HG03280 (cell line): ENCODE results near the gene AGAP5.
"Not testable (repeated sequence)": the region's sequence is repeated elsewhere in the genome, so short reads cannot be mapped to it uniquely, and the experiment has no call there.

Source experiments
- ATAC-seq: cut with Tn5 transposase; IDR thresholded peaks from one replicate; pipeline ENCODE4 v1.9.1; 2021; ENCODE audit warnings: mild to moderate bottlenecking, moderate library complexity; ENCODE audit not compliant: unreplicated experiment

Gene AGAP5

GRCh38 chr10:73715179-73716156, 17.6 kb upstream of the AGAP5 start:
- ATAC-seq = not testable (repeated sequence)

DNA sequence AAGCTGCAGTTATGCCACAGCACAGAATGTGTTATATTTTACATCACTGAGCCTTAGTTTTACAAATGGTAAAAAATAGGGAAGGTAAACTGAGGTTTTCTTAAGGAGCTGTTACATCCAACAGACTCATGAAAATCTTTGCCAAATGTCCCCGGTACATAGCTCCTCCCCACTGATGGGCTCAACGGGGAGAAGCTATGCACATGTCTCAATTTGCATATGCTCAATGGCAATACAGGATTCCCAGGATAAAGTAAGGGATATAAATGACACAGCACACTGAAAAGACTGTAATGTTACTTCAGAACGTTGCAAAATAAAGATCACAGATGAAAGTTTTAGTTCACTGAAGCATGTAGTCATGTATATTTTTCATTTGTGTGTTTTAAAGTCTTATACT, 16.6 kb upstream of the AGAP5 start:
- not testable (repeated sequence) for ATAC-seq

DNA sequence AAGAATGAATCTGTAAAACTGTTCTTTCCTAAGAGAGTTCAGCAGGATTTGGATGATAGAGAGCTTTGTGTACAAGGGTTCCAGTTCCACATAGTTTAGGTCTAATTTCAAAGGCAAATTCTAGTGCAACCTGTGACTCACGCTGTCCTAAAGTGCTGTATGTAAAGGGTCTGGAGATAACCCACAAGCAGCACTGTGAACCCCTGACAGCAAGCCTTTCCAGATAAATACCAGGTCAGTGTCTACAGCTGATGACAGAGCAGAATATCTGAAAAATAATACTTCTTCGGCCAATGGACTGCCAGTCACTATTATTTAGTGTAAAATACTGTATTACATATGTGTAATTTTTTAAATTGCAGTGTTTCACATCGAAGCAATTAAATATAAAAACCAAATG, 16.0 kb upstream of the AGAP5 start:
- ATAC-seq = not testable (repeated sequence)

- ATAC-seq = not testable (repeated sequence)
Measured at GRCh38 chr10:73711683-73712082, 13.8 kb upstream of the AGAP5 start.

DNA sequence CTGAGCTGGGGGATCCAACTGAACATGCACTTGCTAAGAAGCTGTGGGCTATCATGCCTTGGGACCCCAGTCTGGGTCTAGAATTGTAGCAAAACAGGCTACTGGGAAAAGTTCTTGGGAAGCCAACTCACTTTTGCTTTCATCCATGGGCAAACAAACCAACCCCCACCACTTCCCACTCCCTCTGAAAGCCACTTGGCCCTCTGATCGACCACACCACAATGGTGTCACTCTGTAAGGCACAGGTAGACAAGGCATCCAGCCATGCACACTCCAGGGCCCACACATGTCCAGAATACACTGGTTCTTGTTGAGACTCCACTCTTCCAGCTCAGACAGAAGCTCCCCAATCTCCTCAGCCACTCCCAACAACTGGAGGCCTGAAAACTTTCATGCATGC, 10.2 kb upstream of the AGAP5 start:
- not testable (repeated sequence) for ATAC-seq

DNA sequence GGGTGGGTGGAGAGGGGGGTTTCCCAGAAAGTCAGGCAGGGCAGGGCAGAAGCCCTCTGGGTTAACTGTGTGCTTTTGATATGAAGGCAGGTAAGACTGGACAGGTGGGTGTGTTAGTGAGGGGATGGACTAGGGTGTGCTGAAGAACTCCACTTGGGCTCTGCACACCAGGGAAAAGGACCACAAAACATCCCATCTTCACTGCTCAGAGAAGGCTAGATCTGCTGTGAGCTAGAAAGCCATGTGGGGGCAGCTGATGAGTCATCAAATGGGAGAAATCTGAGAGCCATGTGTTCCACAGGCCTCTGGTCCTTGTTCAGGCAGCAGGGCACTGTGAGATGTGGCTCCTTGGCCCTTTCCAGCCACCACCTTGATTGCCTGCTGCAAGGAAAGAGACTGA, 9.7 kb upstream of the AGAP5 start:
- ATAC-seq = not testable (repeated sequence)

DNA sequence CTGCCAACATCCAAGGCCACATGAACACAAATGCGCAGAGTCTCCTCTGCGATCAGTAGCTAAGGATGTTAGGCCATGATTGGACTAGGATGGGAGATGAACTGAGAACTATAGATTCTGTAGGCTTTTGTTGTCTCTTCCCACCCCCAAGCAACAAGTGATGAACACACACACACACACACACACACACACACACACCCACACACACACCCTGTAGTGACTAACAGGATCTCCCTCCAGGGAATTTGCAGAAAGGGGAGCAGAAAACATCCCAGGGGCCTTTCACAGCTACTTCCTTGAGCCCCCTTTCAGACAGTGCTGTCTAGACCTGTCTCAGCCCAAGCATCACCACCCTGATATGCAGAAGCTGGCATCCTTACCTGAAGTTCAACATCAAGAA, 8.6 kb upstream of the AGAP5 start:
- not testable (repeated sequence) for ATAC-seq

GRCh38 chr10:73705506-73706072, 7.7 kb upstream of the AGAP5 start:
- not testable (repeated sequence) for ATAC-seq

DNA sequence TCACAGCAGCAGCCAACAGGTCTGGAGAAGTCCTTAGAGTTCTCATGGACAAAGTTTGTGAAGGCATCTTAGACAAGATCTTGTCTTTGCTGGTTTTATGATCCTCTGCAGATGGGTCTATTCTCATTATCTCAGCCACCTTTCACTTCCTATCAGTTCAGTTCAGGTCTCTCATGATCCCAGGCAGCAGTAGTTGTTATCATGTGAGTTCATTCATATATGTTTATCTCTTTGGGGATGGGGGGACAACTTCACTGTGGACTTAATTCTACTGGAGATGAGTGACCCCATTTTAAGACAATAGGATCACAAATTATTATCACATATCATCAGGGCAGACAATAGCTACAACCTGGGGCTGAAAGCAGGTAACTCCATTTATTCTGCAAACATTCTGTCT, 6.0 kb upstream of the AGAP5 start:
- ATAC-seq = not testable (repeated sequence)

- not testable (repeated sequence) for ATAC-seq
Measured at GRCh38 chr10:73698819-73699218, 910 bp upstream of the AGAP5 start.

DNA sequence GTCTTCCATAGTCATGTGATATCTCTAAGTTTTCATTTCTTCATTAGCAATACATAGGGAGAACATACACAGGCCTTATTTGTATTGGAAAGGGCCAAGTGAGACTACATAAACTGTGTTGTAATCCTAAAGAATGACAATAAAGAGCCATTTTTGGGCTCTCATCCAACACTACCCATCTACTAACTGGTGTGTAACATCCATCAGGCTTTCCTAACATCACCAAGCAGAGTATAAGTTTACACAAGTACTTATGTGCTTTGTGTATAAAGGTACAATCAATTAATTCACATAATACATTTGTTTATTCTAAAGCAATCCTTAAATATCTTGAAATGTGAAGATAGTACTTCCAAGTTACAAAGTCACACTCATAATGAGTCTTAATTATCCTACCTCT, 2.6 kb downstream of the AGAP5 start:
- ATAC-seq = not testable (repeated sequence)

GRCh38 chr10:73690755-73691154, 7.2 kb downstream of the AGAP5 start:
- not testable (repeated sequence) for ATAC-seq

- ATAC-seq = not testable (repeated sequence)
Measured at GRCh38 chr10:73689596-73689995, 8.3 kb downstream of the AGAP5 start.

- not testable (repeated sequence) for ATAC-seq
Measured at GRCh38 chr10:73687641-73688040, 10.3 kb downstream of the AGAP5 start.

GRCh38 chr10:73674546-73674945, 23.4 kb downstream of the AGAP5 start:
- ATAC-seq = not testable (repeated sequence)

- ATAC-seq = not testable (repeated sequence)
Measured at GRCh38 chr10:73668378-73668777, 29.5 kb downstream of the AGAP5 start.

GRCh38 chr10:73666153-73666809, 31.6 kb downstream of the AGAP5 start:
- not testable (repeated sequence) for ATAC-seq

GRCh38 chr10:73665581-73665980, 32.3 kb downstream of the AGAP5 start:
- ATAC-seq = not testable (repeated sequence)

DNA sequence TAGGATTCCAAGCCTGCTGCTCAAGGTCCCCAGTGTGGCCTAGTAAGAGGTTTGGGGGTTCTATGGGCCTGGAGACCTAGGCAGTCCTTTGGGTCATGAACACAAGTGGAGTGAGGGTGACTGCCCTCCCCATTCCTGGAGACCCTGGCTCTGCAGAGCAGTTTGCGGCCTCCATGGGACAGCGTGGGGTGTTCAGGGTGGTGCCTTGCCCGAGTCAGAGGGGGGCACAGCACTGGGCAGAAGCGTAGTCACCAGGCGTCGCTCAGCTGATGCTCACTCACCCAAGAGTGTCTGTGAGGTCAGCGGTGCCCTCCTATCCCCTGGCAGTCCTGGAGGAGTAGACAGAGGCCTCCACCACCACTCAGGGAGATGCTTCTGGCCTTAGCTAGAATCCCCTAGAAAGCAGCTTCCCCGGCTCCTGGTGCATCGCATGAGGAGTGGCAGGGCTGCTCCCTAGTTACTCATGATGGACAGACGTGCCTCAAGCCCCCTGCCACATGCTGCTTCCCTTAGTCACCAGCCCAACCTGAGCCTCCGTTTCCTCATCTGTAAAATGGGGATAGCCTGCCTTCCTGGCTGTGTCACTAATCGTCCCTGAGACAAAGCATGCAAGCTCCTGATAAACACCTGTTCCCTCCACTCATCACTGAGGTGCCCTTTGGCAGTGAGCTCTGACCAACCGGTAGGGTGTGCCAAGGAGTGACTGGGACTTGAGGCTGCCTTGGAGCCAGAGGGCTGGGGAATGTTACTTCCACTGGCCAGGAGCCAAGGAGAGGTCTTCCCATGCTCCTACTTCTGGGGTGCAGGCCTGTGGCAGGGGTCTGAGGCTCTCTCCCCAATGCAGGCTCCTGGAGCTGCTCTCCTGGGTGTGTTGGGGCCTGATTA, 33.5 kb downstream of the AGAP5 start:
- not testable (repeated sequence) for ATAC-seq

DNA sequence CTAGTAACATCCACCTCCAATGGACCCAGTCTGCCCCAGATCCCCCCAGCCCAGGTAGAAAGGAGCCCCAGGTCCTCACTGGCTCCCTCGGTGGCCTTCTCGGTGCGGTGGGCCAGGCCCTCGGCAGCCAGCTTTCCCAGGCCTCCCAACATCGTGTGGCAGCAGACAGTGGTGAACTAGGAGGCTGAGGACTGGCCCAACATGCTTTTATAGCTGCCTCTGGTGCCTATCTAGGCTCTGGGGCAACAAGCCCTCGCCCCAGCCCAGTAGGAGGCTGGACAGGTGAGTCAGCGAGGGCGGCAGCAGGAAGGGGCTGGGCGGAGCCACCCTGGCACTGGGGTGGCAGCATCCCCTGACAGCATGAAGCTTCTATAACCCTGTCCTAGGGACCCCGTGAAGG, 34.3 kb downstream of the AGAP5 start:
- not testable (repeated sequence) for ATAC-seq
